Astrocyte of the cerebellum (primary cell): ENCODE measurements around the gene DIRAS2.
"Not testable (repeated sequence)": the region's sequence is repeated elsewhere in the genome, so short reads cannot be mapped to it uniquely, and the experiment has no call there.

ENCODE experiments used
- DNase-seq: peaks from one replicate; pipeline ENCODE4 v3.0.0-alpha.2; 2011; ENCODE audit warnings: low read depth
- H3K4me3 ChIP-seq: 2 replicates; pipeline ENCODE4 v1.5.1; 2011; ENCODE audit warnings: mild to moderate bottlenecking, low read depth, low read length, moderate library complexity
- CTCF ChIP-seq: IDR thresholded peaks from 2 replicates; pipeline ENCODE4 v1.5.1; 2012; ENCODE audit warnings: low read length, low read depth, moderate library complexity, mild to moderate bottlenecking; ENCODE audit errors: missing control alignments
- in situ Hi-C: cut with HindIII; loops from 2 replicates; pipeline ENCODE4 v1.10.0; 2017; ENCODE audit warnings: low sequenced_read_pairs

Gene DIRAS2

GRCh38 chr9:90658783-90659182, 16.2 kb upstream of the DIRAS2 start:
- no peak for TF ChIP-seq CTCF
- no peak for DNase-seq
- no peak overlapping the region for H3K4me3 ChIP-seq
- in situ Hi-C loops: no loop called here

DNA sequence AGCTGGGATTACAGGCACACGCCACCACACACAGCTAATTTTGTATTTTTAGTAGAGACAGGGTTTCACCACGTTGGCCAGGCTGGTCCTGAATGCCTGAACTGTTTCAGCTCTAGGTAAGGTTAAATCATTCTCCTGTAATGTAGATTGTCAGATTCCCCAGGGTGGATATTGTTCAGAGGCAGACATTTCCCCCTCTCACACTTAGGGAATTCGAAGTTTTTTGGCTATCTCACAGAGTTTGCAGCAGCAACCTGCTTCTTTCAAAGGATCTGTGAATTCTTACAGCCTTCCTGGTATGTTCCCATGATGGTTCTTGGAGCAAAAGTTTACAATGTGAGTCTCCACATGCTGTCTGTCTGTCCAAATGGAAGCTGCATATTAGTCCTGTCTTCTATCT, 15.6 kb upstream of the DIRAS2 start:
- in situ Hi-C loops: no loop called here
- TF ChIP-seq CTCF: no peak
- no peak overlapping the region for H3K4me3 ChIP-seq
- DNase-seq: no peak

DNA sequence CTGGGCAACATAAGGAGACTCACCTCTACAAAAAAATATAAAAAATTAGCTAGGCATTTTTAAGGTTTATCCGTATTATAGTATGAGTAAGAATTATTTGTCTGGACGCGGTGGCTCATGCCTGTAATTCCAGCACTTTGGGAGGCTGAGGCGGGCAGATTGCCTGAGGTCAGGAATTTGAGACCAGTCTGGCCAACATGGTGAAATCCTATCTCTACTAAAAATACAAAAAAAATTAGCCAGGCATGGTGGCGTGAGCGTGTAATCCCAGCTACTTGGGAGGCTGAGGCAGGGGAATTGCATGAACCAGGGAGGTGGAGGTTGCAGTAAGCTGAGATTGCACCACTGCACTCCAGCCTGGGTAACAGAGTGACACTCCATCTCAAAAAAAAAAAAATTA, 14.3 kb upstream of the DIRAS2 start:
- H3K4me3 ChIP-seq, in situ Hi-C loops: not testable (repeated sequence)

GRCh38 chr9:90651246-90651645, 8.6 kb upstream of the DIRAS2 start:
- TF ChIP-seq CTCF: no peak
- H3K4me3 ChIP-seq: no peak overlapping the region
- in situ Hi-C loops: no loop called here
- no peak for DNase-seq

More for the DNA sequence above, 14.3 kb upstream of the DIRAS2 start:
- DNase-seq: not testable (repeated sequence)

DNA sequence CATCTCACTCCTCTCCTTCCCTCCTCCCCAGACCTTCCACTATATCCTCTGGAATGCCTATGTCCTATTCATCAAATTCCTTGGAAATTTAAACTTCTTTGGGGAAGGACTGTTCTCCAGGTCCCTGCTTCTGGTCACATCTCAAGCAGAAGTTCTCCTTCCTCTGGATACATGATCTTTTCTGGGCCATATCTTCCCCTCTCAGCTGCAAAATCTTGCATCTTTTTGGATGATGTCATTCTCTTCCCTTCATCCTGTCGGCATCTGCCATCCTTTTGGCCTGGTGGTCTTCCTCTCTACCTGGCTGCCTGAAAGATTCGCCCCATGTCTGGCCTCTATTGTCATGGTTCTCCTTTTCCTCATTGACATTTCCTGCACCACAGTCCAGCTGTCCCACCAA, 5.2 kb upstream of the DIRAS2 start:
- no peak for TF ChIP-seq CTCF
- no peak for DNase-seq
- no peak overlapping the region for H3K4me3 ChIP-seq
- in situ Hi-C loops: no loop called here

GRCh38 chr9:90645721-90646120, 3.1 kb upstream of the DIRAS2 start:
- in situ Hi-C loops: no loop called here
- DNase-seq: no peak

More at GRCh38 chr9:90645721-90646120, 3.1 kb upstream of the DIRAS2 start:
- TF ChIP-seq CTCF: no peak
- no peak overlapping the region for H3K4me3 ChIP-seq
